HG03571 (cell line): Measurements from ENCODE around the gene RAPGEF2.
A peak's percentile ranks its signal among the peaks of the same experiment; 100 is the strongest.

Experiments used
- ATAC-seq: cut with Tn5 transposase; IDR thresholded peaks from one replicate; pipeline ENCODE4 v1.9.1; 2021; ENCODE audit not compliant: unreplicated experiment

Gene RAPGEF2

DNA sequence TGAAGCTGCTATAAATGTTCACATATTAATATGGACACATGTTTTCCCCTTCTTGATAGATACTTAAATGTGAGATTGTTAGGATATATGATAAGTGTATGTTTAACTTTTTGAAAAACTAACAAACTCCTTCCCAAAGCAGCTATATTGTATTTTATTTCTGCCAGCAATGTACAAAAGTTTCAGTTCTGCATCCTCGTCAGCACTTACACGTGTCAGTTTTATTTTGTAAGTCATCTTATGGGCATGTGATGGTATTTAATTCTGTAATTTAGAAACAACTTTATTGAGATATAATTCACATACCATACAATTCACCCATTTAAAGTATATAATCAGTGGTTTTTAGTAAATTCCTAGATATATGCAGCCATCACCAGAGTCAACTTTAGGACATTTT, 31.6 kb downstream of the RAPGEF2 start:
- no peak for ATAC-seq

DNA sequence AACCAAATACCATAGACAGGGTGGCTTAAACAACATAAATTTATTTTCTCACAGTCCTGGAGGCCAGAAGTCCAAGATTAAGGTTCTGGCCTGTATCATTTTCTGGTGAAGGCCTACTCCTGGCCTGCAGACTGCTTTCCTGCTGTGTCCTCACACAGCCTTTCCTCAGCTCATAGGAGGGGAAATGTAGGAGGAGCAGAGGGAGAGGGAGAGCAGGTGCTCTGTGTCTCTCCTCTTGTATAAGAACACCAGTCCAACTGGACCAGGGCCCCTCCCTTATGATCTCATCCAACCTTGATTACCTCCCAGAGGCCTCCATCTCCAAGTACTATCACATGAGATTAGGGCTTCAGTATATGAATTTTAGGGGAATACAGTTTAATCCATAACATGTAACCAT, 34.3 kb downstream of the RAPGEF2 start:
- no peak for ATAC-seq

DNA sequence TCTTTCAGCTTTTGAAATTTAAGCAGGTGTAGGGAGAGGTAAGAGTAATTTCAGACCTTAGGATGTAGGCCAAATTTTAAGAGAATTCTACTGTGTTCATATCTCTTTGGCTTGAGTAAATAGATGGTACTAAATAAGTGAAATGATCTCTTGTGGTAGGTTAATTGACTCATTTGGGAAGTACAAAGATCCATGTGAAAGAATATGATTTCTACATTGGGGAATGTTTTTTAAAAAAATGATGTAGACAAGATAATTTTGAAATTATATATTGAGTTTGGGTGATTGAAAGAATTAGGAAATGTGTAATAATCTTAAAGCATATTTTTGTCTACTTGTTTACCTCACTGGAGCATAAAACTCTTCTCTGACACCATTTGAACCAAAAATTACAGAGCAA, 35.6 kb downstream of the RAPGEF2 start:
- ATAC-seq = no peak

GRCh38 chr4:159141193-159141592, 38.3 kb downstream of the RAPGEF2 start:
- ATAC-seq = no peak

DNA sequence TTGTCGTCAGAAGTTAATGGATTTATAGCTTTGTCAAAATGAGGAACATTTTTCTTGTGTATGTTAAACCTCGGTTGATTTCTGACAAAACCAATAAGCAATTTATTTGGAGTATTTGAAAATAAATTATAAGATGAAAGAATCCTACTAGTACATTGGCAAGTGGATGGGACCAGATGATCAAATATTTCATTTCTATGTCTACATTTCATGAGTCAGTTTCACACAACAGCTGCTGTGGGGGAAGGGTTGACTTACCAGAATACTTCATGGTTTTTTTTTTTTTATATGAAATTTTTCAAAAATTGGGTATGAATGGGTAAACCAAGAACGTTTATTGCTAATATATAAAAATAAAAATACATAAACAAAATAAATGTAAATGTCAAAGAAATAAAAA, 39.4 kb downstream of the RAPGEF2 start:
- ATAC-seq = no peak

DNA sequence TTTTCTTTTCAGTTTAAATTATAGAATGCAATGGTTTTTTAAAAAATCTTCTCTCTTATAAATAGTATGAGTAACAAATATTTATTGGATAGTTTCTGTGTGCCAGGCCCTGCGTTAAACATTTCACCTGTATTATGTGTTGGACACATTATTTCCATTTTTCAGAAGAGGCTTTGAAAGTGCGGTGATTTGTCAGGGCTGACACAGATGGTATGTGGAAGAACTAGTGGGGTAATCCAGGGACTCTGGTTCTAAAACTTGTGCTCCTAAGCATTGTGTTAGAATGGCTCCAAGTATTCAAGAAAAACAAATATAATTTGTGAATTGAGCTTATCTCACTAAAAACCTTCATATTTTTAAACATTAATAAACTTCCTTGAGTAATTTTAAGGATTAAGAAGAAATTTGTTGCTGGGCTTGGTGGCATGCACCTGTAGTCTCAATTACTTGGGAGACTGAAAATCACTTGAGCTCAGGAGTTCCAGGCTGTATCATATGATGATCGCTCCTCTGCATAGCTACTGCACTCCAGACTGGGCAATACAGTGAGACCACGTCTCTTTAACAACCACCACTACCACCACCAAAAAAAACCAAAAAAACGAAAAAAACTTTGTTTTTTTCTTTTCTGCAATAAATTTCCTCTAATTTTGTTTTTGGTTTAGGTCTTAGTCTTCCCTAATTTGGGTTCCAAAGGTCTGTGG, 40.0 kb downstream of the RAPGEF2 start:
- no peak for ATAC-seq

DNA sequence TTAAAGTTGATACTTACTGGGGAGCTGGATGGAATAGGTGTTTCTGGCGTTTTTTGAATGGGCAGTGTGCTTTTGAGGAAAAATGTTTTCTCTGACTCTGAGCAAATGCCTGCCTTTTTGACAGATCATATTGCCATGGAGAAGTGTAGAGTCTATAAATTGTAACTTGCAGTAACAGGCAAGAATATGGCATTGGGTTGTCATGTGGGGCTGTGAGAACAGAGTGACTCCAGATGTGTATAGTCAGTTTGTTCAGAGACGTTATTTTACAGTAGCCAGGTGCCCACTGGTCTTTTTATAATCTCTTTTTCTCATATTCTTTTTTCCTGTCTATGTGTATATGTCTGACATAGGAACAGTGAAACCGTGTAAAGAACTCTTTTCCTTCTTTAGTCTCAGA, 40.8 kb downstream of the RAPGEF2 start:
- no peak for ATAC-seq

GRCh38 chr4:159144112-159144694, 41.3 kb downstream of the RAPGEF2 start:
- no peak for ATAC-seq

- ATAC-seq = no peak
Observed at GRCh38 chr4:159145318-159145991, 42.6 kb downstream of the RAPGEF2 start.

DNA sequence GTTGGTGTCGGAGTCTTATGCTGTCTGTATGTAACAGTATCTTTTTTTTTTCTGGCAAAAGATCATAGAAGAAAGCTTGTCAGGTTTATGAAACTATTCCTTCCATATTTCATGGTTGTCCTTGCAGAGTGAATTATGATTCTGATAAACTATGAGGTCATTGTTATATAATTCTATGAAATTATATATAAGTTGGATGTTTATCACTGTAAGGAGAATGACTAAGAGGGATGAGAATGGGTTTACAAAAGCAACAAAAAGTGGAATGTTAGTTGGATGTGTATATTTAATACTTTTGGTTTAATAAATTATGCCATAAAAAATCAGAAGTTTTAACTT, 43.1 kb downstream of the RAPGEF2 start:
- no peak for ATAC-seq

DNA sequence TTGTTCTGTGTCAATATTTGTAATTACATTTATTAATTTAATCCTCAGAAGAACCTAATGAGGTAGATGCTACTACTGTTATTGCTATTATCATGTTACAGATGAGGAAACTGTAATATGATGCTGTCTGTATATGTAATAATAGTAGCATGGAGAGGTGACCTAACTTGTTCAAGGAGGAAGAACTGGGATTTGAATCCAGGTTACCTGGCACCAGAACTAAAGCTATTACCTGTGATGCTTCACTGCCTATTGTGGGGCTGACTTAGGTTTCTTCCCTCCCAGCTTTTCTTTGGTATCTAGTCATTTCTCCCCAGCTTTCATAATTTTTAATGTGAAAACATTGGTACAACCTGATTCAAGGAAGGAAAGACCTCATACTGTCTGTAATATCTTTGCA, 43.6 kb downstream of the RAPGEF2 start:
- ATAC-seq = no peak

- no peak for ATAC-seq
Observed at GRCh38 chr4:159148441-159148840, 45.6 kb downstream of the RAPGEF2 start.

DNA sequence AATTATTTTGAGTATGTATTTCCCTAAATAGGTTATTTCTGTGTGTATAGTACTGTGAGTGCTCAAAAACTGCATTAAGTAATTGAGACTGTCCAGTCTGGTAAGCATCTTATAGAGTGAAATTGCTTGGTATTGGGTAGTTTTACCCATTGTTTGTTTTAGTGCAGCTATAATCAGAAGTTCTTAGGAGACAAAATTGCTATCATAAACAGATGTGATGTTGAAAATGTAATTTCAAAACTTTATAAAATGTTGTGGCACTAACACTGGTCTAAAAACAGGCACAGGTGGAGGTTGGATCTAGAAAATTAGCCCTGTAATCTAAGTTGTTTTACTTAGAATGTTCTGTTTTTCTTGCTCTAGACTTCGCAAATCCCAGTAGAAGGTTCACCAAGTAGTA, 46.8 kb downstream of the RAPGEF2 start:
- no peak for ATAC-seq

- ATAC-seq = no peak
Observed at GRCh38 chr4:159150396-159150795, 47.5 kb downstream of the RAPGEF2 start.

DNA sequence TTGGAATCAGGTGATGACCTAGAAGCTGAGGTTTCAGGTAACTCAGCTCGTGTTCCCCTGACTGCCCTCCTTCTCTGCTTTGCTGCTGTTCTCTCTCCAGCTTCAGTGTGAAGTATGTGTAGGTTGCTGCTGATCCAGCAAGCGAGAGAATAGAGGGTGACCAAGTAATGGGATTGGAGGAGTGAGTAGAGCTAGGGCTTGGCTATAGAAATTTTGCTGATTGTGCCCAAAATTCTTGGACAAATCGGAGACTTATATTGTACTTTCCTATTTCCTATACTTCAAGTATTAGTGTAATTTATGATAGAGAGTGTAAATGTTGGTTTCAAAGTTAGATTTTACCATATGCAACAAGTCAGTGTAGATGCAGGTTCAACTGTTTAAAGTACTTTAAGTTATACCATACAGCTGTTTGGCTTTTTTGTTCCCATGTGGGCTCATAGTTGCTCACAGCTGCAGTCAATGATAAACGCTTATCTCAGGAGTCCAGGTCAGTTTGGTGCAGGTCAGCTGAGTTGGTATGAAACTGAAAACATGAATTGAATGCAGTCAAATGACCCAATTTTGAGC, 48.0 kb downstream of the RAPGEF2 start:
- ATAC-seq = peak; percentile 63

GRCh38 chr4:159151689-159152088, 48.8 kb downstream of the RAPGEF2 start:
- no peak for ATAC-seq

- no peak for ATAC-seq
Observed at GRCh38 chr4:159152181-159152580, 49.3 kb downstream of the RAPGEF2 start.

DNA sequence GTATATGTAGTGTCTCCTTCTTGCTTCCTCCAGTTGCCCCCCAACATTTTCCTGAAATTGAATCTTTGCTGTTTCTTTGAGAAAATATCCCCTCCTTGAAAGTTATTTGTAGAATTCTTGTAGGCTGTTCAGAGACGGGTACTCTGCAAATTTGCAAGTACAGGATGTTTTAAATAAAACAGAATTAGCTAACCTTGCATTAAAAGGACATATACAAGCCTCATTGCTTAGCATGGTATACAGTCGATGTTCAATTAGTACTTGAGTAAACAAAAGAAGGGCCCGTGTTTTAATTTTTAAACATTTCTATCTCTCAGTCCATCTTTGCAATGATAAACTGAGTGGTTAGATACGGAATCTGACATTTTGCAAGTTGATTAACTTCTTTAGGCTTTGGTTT, 50.8 kb downstream of the RAPGEF2 start:
- ATAC-seq = no peak

- no peak for ATAC-seq
Observed at GRCh38 chr4:159155119-159155518, 52.2 kb downstream of the RAPGEF2 start.

DNA sequence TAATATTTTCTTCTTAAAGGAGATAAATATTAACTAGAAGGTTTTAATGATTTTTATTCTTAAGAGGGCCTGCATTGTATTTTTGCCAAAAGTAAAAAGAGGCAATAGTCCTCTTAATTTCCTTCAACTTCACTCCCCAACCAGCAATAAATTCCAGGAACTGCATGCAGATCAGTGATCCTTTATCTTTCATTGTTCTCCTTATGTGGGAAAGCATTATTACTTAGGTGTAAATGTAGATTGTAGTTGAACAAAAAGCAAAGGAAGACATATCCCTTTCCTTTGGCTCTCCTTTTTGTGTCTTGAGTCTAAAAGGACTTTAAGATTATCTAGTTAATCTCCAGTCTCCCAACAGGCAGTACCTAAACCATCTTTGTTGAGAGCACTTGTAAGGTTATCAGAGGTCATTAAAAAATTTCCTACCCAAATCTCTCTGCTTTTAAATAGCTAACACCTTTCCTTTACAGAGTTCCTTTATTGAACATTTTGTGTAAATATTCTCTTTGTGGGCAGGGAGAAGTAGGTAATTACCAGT, 55.3 kb downstream of the RAPGEF2 start:
- ATAC-seq = no peak

DNA sequence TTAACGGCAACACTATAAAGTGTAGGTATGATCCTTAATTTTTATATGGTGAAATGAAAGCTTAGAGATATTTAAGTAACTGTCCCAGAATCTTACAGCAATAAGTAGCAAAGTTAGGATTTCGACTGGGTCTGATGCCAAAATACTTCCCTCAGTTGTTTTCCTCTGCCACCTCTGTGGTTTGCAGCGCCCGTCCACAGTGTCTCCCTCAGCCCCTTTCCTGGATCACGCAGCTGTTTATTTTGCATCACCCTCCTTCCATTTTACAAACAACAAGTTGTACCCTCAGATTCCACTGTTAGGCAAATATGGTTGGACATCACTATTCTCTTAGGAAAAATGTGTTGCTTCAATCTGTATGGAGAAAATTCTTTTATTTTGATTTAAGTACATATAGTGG, 56.1 kb downstream of the RAPGEF2 start:
- no peak for ATAC-seq

- no peak for ATAC-seq
Observed at GRCh38 chr4:159159611-159160010, 56.7 kb downstream of the RAPGEF2 start.
